Measurements from ENCODE around the gene RNF224.
"Not testable (repeated sequence)": the region's sequence is repeated elsewhere in the genome, so short reads cannot be mapped to it uniquely, and the experiment has no call there.

Gene RNF224

GRCh38 chr9:137253717-137254623, 26.7 kb downstream of the RNF224 start:
- no peak for DNase-seq (ENCODE audit: low read depth in 2 of 2)

GRCh38 chr9:137254624-137255447, 27.5 kb downstream of the RNF224 start, which contains the start of gene NELFB:
Gene NELFB, plus strand, starts transcription at chr9:137255327.
- DNase-seq (ENCODE audit: low read depth in 2 of 2) = peak; percentile 95 to 98

GRCh38 chr9:137255448-137256114, 28.3 kb downstream of the RNF224 start:
- no peak for DNase-seq (ENCODE audit: low read depth in 2 of 2)

DNA sequence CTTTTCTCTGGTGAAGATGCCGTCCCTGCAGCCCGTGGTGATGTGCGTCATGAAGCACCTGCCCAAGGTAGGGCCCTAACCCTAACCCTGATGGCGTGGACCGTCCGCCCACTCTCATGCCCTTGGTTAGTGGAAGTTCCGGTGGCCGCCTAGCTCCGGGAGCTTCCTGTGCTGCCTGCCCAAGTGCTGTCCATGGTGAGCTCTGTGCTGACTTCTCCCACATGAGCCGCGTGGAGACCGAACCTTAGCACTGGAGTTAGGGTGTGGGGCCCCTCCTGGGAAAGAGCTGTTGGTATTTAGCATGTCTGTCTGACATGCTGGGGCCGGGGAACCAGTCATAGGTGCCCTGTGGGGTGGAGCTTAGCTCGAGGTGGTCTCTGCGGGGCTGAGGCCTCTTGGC, 29.1 kb downstream of the RNF224 start:
- no peak for DNase-seq (ENCODE audit: low read depth in 2 of 2)

DNA sequence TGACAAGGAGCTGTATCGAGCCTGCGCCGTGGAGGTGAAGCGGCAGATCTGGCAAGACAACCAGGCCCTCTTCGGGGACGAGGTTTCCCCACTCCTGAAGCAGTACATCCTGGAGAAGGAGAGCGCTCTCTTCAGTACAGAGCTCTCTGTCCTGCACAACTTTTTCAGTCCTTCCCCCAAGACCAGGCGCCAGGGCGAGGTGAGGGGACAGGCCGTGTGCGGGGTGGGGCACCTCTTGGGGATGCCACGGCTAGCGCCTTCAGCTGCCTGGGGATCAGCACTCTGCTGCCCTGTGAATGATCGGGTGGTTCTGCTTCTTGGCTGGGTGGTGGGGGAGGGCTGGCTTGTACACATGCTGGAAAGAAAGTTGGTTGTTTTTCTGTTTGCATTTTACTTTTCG, 29.6 kb downstream of the RNF224 start:
- DNase-seq (ENCODE audit: low read depth in 2 of 2) = no peak

DNA sequence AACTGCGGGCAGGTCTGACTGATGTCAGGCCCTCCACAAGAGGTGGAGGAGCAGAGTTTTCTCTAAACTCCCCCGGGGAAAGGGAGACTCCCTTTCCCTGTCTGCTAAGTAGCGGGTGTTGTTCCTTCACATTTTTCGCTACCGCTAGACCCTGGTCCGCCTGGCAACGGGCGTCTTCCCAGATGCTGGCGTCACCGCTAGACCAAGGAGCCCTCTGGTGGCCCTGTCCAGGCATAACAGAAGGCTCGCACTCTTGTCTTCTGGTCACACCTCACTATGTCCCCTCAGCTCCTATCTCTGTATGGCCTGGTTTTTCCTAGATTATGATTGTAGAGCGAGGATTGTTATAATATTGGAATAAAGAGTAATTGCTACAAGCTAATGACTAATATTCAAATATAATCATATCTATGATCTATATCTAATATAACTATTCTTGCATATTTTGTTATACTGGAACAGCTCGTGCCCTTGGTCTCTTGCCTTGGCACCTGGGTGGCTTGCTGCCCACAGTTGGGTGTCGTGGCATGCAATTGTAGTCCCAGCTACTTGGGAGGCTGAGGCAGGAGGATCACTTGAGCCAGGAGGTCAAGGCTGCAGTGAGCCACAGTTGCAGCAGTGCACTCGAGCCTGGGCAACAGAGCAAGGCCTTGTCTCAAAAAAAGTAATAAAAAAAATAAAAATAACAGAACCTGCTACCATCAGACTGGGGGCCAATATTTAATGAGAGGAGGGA, 35.0 kb downstream of the RNF224 start:
- DNase-seq (ENCODE audit: low read depth in 2 of 2) = not testable (repeated sequence)

- no peak for DNase-seq (ENCODE audit: low read depth in 2 of 2)
Measured at GRCh38 chr9:137262909-137263285, 35.6 kb downstream of the RNF224 start.

DNA sequence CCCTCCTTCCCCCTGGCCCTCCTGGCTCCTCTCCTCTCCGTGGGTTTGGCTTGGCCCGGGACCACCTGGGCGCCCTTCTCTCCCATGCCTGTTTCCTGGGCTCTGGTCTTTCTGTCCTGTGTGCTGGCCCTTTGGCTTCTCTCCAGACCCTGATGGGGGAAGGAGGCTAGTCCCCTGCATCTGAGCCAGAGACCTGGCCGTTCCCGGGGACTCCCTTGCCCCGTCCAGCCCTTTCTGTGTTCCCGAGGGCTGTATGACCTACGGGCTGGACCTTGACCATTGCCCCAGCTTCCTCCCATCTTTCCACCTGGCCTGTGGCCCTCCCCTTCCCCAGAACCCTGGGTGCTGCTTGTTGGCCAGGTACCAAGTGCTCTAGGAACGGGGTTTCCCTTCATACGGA, 36.2 kb downstream of the RNF224 start:
- DNase-seq (ENCODE audit: low read depth in 2 of 2) = no peak

DNA sequence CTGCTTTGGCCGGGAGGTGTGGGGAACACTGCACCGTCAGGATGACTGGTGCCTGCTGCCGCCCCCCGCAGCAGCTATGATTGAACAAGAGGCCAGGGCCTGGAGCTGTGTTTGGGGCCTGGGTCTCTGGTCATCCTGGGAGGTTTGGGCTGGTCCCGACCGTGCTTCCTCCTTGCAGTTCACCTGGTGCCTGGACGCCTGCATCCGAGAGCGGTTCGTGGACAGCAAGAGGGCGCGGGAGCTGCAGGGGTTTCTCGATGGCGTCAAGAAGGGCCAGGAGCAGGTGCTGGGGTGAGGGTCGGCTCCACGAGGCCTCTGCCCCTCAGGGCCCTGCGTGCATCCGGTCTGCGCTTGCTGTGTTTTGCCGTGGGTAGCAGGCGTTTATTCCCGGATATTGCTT, 36.8 kb downstream of the RNF224 start:
- DNase-seq (ENCODE audit: low read depth in 2 of 2) = no peak

- DNase-seq (ENCODE audit: low read depth in 2 of 2) = no peak
Measured at GRCh38 chr9:137265496-137266161, 38.3 kb downstream of the RNF224 start.

DNA sequence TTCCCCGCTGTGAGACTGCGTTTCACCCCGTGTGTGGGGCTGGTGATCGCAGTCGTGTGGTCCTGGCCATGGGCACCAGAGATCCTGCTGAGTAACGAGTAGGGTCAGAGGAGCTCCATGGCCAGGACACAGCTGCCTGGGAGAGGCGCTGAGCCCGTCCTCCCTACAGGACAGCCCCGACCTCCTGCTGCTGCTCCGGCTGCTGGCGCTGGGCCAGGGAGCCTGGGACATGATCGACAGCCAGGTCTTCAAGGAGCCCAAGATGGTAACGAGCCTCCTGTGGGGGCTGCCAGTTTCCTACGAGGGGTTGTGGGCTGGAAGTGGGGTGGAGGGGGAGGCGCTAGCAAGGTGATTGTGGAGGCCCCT, 38.8 kb downstream of the RNF224 start:
- no peak for DNase-seq (ENCODE audit: low read depth in 2 of 2)

DNA sequence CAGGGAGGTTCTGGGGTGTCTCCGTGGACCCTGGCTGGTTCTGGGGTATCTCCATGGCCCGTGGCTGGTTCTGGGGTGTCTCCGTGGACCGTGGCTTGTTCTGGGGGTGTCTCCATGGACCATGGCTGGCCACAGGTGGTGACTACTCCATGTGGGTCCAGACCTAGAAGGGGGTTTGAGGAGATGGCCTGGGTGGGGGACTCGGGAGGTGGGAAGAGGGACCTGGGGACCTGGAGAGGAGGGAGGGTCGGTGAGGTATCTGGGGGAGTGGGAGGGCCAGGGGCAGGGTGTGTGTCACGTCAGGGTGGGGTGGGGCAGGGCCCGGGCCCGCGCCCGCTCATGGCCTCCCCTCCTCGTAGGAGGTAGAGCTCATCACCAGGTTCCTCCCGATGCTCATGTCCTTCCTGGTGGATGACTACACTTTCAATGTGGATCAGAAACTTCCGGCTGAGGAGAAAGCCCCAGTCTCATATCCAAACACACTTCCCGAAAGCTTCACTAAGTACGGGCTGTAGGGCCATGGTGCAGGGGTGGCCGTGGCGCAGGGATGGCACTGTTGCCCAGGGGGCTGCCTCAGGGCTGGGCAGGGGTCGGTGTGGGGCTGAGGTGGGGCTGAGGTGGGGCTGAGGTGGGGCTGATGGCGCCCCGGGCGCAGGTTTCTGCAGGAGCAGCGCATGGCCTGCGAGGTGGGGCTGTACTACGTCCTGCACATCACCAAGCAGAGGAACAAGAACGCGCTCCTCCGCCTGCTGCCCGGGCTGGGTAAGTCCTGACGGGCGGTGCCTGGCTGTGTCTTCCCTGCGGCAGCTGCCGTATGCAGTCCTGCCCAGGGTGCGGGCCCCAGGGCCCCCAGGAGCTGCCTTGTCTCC, 39.5 kb downstream of the RNF224 start:
- DNase-seq (ENCODE audit: low read depth in 2 of 2) = no peak

DNA sequence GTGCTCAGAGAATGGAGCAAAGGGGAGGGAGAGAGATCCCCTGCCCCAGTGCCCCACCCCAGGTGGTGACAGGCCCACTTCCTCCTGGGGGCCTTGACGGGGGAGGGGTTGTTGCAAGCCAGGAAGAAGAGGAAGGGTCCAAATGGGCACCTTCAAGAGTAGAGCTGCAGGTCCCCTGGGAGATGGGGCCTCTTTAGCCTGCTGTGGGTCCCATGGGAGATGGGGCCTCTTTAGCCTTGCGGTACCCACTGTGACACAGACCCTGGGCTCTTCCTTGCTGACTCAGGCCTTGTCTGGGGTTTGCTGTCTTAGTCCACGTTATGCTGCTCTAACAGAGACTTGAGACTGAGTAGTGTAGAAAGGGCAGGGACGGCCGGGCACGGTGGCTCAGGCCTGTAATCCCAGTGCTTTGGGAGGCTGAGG, 40.6 kb downstream of the RNF224 start:
- no peak for DNase-seq (ENCODE audit: low read depth in 2 of 2)

DNA sequence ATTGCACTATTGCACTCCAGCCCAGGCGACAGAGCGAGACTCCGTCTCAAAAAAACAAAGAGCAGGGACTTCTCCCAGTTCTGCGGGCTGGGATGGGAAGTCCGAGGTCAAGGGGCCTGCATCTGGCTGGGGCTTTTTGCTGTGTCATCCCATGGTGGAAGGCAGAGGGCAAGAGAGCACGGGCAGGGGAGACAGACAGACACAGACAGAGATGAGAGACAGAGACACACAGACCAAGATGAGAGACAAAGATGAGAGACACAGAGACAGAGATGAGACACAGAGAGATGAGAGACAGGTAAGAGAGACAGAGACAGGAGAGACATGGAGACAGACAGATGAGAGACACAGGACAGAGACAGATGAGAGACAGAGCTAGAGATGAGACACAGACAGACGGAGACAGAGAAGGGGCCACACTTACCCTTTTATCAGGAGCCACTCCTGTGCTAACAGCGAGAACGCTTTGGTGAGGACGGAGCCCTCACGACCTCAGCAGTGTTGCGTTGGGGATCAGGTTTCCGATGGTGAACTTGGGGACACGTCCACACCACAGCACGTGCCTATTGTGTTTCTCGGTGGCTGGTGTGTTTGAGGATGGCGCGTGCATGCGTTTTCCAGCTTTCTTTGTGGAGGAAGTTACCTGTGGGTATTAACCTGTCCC, 41.4 kb downstream of the RNF224 start:
- no peak for DNase-seq (ENCODE audit: low read depth in 2 of 2)

- no peak for DNase-seq (ENCODE audit: low read depth in 2 of 2)
Measured at GRCh38 chr9:137269231-137269772, 42.0 kb downstream of the RNF224 start.

DNA sequence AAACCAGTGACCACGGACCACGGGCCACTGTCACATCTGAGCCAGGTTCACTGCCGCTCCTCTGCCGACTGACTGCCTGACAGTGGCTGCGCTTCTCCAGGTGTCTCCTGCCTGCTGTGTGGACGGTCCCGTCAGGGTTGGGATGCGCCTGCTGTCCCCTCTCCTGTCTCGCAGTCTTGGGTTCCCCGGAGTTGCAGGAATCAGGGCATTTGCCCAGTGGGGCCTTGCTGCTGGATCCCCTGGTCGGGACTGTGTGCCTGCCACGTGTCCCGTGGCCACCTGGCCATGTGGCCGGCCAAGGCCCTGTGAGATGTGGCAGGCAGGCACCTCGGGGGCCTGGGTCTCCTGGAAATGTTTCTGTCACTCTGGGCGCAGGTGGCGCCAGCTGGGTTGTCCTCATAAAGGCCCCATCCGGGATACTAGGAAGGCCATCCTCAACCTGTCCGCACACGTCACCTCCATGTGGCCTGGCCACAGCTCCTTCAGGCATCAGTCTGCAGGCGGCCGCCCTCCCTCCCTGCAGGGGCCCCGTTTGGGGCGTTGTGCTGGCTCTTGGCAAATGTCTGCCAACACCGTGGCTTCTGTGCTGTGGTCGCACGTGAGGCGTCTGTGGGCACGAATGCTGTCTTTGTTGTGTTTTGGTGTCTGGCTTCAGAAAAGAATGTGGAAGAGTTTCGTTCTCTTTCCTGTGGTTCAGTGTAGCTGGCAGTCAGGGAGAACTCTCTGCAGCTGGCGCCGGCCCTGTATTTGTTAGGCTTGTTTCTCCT, 43.8 kb downstream of the RNF224 start:
- DNase-seq (ENCODE audit: low read depth in 2 of 2) = no peak

GRCh38 chr9:137271696-137272076, 44.4 kb downstream of the RNF224 start:
- DNase-seq (ENCODE audit: low read depth in 2 of 2) = no peak
